NCI-H524 treated with DMSO at 0.1 percent for 48 hours (cell line): ENCODE data around the gene BIRC5.
"Not testable (repeated sequence)": the region's sequence is repeated elsewhere in the genome, so short reads cannot be mapped to it uniquely, and the experiment has no call there.

ENCODE experiments used
- DNase-seq: peaks from one replicate; lab custom pipeline; 2025; lab: John Stamatoyannopoulos, UW

Gene BIRC5

GRCh38 chr17:78225088-78225865 lies 11.2 kb downstream of the BIRC5 start:
- DNase-seq: no peak

GRCh38 chr17:78226055-78226758 lies 12.2 kb downstream of the BIRC5 start:
- no peak for DNase-seq

- DNase-seq: no peak
Measured at GRCh38 chr17:78226759-78227454, 12.9 kb downstream of the BIRC5 start.

- peak; percentile 99 for DNase-seq
Measured at GRCh38 chr17:78227455-78227916, 13.4 kb downstream of the BIRC5 start.

- no peak for DNase-seq
Measured at GRCh38 chr17:78228176-78228575, 14.1 kb downstream of the BIRC5 start.

- DNase-seq: no peak
Measured at GRCh38 chr17:78230252-78230962, 16.4 kb downstream of the BIRC5 start.

- no peak for DNase-seq
Measured at GRCh38 chr17:78230996-78231935, 17.2 kb downstream of the BIRC5 start, which contains the start of gene TMEM235. Gene TMEM235, plus strand, starts transcription at chr17:78231631. Its CDS starts 393 bp downstream, at chr17:78232024.

GRCh38 chr17:78231991-78232858 lies 18.2 kb downstream of the BIRC5 start:
- no peak for DNase-seq

- DNase-seq: no peak
Measured at GRCh38 chr17:78232859-78233173, 18.8 kb downstream of the BIRC5 start.

- no peak for DNase-seq
Measured at GRCh38 chr17:78233678-78234077, 19.6 kb downstream of the BIRC5 start.

GRCh38 chr17:78234261-78234865 lies 20.3 kb downstream of the BIRC5 start:
- DNase-seq: no peak

GRCh38 chr17:78235022-78235421 lies 21.0 kb downstream of the BIRC5 start:
- DNase-seq: not testable (repeated sequence)

- DNase-seq: no peak
Measured at GRCh38 chr17:78235885-78236284, 21.8 kb downstream of the BIRC5 start.

- no peak for DNase-seq
Measured at GRCh38 chr17:78236362-78237127, 22.5 kb downstream of the BIRC5 start.

- peak; percentile 64 for DNase-seq
Measured at GRCh38 chr17:78237401-78238012, 23.5 kb downstream of the BIRC5 start.

GRCh38 chr17:78238823-78239488 lies 24.9 kb downstream of the BIRC5 start:
- DNase-seq: no peak

GRCh38 chr17:78239489-78239931 lies 25.5 kb downstream of the BIRC5 start:
- DNase-seq: no peak
